ENCODE results near the gene QPCT.
"Not testable (repeated sequence)": the region's sequence is repeated elsewhere in the genome, so short reads cannot be mapped to it uniquely, and the experiment has no call there.

The QPCT gene

GRCh38 chr2:37344453-37345361 lies at the start of gene QPCT:
Gene QPCT, plus strand, starts transcription at chr2:37344630. Its CDS starts 102 bp downstream, at chr2:37344732.
- TF ChIP-seq CTCF (IDR thresholded peaks at IDR 0.05; ENCODE audit: low read depth, low read length) = no peak
- in situ Hi-C loops (cut with HindIII; ENCODE audit: low sequenced_read_pairs) = no loop called here
- DNase-seq (ENCODE audit: low read depth, low spot score) = peak; percentile 43
- H3K4me3 ChIP-seq (ENCODE audit: low read depth, low read length) = peak within 1 kb of the TSS; percentile 56

- H3K4me3 ChIP-seq (ENCODE audit: low read depth, low read length); in situ Hi-C loops (cut with HindIII; ENCODE audit: low sequenced_read_pairs); DNase-seq (ENCODE audit: low read depth, low spot score): not testable (repeated sequence)
Measured at GRCh38 chr2:37294858-37295257, 49.6 kb upstream of the QPCT start.

GRCh38 chr2:37295469-37296073 lies 48.9 kb upstream of the QPCT start:
- no peak for TF ChIP-seq CTCF (IDR thresholded peaks at IDR 0.05; ENCODE audit: low read depth, low read length)
- H3K4me3 ChIP-seq (ENCODE audit: low read depth, low read length) = no peak overlapping the region
- in situ Hi-C loops (cut with HindIII; ENCODE audit: low sequenced_read_pairs) = no loop called here
- no peak for DNase-seq (ENCODE audit: low read depth, low spot score)

DNA sequence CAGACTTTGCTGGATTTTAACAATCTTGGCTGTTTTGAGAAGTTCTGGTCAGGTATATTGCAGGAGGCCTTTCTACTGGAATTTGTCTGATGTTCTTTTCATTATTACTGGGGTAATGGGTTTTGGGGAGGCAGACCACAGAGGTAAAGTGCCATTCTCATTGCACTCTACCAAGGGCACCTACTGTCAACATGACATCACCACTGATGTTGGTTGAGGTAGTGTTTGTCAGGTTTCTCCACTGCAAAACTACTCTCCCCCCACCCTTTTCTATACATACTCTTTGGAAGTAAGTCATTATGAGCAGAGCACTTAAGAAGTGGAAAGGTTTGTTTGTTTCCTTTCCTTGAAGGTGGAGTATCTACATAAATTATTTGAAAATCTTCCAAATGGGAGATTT lies 46.8 kb upstream of the QPCT start:
- in situ Hi-C loops (cut with HindIII; ENCODE audit: low sequenced_read_pairs) = no loop called here
- H3K4me3 ChIP-seq (ENCODE audit: low read depth, low read length) = no peak overlapping the region
- DNase-seq (ENCODE audit: low read depth, low spot score) = no peak
- TF ChIP-seq CTCF (IDR thresholded peaks at IDR 0.05; ENCODE audit: low read depth, low read length) = no peak

DNA sequence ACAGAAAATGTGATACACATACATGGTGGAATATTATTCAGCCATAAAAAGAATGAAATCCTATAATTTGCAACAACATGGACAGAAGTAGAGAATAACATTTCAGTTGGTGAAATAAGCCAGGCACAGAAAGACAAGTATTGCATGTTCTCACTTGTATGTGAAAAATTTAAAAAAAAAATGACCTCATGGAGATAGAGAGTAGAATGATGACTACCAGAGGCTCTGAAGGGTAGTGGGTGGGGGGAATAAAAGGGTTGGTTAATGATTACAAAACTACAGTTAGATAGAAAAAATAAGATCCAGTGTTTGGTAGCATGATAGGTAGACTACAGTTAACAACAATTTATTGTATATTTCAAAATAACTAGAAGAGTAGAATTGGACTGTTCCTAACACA lies 44.3 kb upstream of the QPCT start:
- no peak for TF ChIP-seq CTCF (IDR thresholded peaks at IDR 0.05; ENCODE audit: low read depth, low read length)
- H3K4me3 ChIP-seq (ENCODE audit: low read depth, low read length) = no peak overlapping the region
- in situ Hi-C loops (cut with HindIII; ENCODE audit: low sequenced_read_pairs) = no loop called here
- DNase-seq (ENCODE audit: low read depth, low spot score) = no peak

GRCh38 chr2:37300578-37300977 lies 43.9 kb upstream of the QPCT start:
- in situ Hi-C loops (cut with HindIII; ENCODE audit: low sequenced_read_pairs) = no loop called here
- no peak overlapping the region for H3K4me3 ChIP-seq (ENCODE audit: low read depth, low read length)
- DNase-seq (ENCODE audit: low read depth, low spot score) = no peak
- TF ChIP-seq CTCF (IDR thresholded peaks at IDR 0.05; ENCODE audit: low read depth, low read length) = no peak

GRCh38 chr2:37301408-37301807 lies 43.0 kb upstream of the QPCT start:
- TF ChIP-seq CTCF (IDR thresholded peaks at IDR 0.05; ENCODE audit: low read depth, low read length) = no peak
- no peak overlapping the region for H3K4me3 ChIP-seq (ENCODE audit: low read depth, low read length)
- no peak for DNase-seq (ENCODE audit: low read depth, low spot score)
- in situ Hi-C loops (cut with HindIII; ENCODE audit: low sequenced_read_pairs) = no loop called here

Measured in astrocyte of the spinal cord (primary cell).